ENCODE results near the gene TBC1D8.

The TBC1D8 gene

GRCh38 chr2:101025561-101025960, 125.6 kb downstream of the TBC1D8 start:
- no peak for DNase-seq

GRCh38 chr2:101023327-101024107, 127.7 kb downstream of the TBC1D8 start:
- no peak for DNase-seq

GRCh38 chr2:101022221-101022620, 129.0 kb downstream of the TBC1D8 start:
- DNase-seq: peak; percentile 34

DNA sequence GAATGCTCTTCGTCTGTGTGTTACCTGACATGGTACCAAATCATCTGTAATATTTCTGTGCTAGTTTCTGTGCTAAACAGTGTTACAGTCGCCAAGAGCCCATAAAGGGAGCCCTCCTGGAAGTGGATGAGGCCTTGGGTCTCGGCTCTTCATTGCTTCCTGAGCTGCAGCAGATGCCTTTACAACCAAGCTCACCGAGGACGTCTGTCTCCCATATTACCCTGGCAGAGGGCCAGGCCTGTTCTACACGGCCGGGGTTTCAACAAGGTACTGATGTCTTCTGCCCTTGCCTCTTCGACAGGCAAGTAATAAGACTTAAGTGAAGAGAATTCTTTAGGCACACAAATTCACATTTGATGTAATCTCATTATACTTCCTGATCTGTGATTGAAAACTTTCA, 132.2 kb downstream of the TBC1D8 start:
- DNase-seq: no peak

DNA sequence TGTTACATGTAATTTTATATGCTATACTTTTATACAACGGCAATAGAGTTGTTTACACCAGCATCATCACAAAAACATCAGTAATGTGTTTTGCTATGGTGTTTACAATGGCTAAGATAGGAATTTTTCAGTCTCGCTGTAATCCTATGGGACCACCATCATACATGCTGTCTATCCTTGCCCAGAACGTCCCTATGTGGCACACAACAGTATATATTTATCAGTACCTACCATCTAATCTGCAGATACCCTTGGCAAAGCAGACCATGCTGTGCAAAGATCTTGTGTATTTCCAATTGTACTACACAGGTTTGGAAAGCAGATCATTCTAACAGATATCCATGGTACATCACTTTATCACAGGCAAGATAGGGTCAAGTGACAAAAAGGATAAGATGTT, 133.8 kb downstream of the TBC1D8 start:
- no peak for DNase-seq

DNA sequence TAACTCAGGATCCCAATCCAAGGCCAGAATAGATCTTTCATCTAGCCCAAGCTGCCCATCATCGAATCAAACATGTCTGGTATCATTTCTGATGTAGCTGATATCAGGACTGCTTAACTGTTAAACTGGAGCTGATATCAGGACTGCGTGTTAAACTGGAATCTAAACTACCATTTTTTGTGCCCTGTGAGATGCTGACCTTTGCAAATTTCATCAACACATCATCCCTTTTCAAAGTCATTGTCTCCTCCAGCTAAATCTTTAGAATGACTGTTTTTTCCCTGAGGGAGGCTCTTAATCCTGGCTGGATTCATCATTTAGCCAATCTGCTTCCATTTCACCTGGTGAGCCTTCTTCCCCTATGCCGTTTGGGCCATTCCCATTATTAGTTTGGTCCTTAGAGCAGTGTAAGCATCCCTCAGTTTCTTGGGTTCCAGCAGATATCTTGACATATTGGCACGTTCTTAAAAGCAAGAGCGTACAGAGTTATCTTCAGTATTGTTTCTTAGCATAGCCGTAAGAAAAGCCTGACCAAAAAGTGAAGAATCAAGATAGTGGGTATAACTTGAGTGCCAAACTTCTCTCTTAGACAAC, 136.8 kb downstream of the TBC1D8 start:
- no peak for DNase-seq

DNA sequence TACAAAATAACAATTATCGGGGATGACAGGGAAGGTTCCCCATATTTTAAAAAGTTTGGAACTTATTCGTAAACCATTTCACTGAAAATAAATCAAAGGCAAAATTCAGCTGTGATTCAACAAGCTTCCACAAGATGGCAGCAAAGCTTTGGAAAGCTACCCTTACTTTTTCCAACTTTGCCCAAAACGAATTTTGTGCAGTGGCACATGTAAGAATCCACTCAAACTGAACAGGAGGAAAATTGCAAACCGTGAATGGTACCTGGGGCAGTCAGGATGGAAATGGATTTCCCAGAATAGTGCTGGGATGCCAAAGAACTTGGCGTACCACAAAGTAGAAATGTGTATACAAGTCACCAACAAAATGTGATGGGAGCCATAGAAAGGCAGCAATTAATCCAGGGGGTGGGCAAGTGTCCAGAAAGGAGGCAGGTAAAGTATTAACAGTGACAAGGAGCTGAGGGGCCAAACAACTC, 138.4 kb downstream of the TBC1D8 start:
- DNase-seq: peak; percentile 52

DNA sequence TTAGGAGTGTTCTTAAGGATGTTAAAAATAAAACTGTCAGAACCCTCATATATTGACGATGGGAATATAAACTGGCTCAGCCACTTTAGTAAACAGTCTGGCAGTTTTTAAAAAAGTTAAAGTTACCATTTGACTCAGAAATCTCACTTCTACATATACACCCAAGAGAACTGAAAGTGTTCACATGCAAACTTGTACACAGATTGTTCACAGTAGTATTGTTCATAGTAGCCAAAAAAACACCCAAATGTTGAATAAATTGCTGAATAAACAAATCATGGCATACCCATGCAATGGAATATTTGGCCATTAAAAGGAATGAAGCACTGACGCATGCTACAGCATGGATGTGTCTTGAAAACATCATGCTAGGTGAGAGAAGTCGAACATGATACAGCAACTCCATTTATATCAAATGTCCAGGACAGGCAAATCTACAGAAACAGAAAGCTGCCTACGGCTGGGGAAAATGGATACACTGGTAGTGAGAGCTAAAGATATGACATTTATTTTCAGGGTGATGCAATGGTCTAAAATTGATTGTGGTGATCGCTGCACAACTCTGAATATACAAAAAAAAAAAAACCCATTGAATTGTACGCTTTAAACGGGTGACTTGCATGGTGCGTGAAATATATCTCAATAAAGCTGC, 139.0 kb downstream of the TBC1D8 start:
- no peak for DNase-seq

DNA sequence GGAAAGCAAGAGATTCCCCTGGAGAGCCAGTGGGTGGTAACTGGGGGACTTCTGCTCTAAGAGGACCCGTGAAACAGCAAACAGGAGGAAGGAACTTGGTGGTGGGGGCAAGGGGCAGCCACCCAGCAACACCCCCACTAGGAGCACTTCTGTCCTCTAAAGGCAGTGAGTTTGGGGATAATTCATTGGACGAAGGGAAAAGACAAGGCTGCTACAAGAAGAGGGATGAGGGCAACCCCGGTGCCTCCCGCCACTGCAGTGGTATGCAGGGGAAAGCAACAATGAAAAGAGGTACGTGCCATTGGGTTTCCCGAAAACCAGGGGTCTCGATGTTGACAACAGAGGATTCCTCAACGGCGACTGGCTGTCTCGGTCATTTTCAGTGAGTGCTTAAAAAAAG, 140.0 kb downstream of the TBC1D8 start:
- DNase-seq: peak; percentile 45

DNA sequence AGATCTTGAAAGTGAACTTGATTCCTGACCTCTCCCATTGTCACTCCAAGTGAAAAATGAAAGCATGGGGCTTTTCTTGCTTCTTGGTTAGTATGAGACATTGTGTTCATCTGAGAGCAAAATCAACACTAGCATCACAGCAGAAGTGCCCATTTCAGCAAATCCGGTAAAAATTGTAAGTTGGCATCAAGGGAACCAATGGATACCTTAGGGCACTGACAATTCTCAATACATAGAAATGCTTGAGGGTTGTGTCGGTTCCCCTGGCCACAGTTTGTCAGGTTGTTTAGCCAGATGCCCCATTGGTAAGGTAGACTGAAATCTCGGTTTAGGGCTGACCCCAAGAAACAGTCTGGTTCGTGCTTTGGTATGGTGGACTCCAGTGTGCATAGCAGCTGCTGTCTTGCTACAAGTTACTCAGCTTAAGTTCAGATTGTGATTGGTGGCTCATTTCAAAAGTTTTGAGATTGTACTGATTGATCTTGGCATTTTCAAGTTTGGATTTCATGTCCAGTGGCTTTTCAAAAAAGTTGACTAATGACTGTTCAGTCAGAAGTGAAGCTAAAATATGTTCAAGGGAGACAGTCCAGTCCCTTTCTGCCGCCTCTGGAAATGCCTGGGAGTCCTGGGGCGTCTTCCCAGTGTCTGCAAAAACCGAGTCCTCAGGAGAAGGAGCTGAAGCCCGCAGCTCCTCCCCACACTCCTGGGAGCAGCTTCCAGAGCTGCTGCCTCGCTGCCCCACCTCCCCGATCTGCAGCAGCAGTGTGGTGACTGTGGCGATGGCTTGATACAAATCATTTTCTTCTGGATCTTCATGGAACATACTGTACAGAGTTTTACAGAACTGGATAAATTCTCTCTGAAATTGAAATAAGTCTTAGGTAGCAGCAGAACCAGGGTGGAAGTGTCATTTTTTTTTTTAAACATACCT, 143.5 kb downstream of the TBC1D8 start:
- DNase-seq: no peak

DNA sequence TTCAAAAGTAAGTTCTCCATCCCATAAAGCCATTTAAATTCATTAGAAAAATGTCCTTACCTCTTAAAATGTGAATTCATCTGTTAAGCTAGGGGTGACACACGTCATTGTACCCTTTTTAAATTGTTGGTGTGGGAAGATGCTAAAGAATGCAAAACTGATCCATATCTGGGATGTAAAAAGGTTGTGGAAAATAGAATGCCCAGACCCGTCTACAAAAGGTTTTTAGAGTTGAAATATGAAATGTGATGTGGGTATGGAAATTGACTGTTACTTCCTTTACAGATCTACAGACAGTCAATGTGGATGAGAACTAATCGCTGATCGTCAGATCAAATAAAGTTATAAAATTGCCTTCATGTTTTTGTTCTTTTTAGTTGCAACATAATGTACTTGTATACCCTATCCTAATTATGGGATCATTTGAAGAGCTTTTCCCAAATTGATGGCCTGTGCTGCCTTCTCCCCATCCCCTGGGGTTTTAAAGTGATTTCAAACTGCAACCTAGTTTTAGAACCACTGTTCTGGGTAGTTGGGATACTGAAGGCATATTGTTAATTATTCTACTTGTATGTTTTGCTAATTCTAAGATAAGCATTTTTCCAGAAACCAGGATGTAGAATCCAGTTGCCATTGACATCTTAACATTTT, 145.0 kb downstream of the TBC1D8 start:
- no peak for DNase-seq

DNA sequence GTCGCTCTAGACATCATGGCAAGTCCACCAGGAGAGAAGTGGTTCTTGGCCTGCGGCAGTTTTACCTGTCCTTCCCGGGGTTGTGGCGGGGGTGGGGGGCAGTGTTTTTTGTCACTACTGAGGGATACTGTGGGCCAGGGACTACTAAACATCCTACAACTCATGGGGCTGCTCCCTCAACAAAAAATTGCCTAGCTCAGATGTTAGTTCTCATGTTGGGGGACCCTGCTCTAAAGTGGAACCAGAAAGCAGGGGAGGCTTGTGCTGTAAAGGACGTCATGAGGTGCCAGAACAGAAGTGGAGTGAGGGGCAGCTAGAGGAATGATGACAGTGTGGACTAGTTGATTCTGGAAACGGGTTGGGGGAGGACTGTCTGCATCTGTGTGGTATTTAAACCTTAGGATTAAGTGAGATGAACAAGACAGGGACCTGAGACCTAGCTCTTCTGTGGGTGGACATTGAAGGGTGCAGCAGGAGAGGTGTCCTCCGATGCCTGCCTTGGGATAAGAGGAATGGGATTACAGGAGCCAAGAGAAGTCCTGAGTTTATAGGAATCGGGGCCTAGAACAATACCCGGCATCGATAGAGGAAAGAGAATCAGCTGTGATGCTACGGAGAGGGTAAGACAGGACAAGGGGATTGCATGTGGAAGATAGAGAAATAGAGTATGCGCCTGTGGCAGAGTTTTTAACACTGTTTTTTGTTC, 146.4 kb downstream of the TBC1D8 start:
- DNase-seq: no peak

DNA sequence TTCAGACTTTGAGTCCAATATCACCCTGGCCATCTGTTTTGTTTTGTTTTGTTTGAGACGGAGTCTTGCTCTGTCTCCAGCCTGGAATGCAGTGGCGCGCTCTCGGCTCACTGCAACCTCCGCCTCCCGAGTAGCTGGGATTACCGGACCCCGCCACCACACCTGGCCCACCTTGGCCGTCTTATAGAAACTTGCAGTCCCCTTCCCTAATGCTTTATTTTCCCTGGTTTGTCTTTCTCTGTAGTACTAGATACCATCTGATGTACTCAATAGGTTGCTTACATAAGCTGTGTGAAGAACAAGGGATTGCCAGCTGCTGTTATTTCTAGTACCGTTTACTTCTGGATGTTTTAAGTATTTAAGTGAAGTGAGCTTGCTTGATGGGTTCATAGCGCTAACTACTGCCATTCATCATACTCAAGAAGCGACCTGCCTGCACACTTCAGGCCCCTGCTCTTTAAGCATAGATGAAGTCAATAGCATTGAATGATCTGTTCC, 147.9 kb downstream of the TBC1D8 start:
- peak; percentile 52 for DNase-seq

DNA sequence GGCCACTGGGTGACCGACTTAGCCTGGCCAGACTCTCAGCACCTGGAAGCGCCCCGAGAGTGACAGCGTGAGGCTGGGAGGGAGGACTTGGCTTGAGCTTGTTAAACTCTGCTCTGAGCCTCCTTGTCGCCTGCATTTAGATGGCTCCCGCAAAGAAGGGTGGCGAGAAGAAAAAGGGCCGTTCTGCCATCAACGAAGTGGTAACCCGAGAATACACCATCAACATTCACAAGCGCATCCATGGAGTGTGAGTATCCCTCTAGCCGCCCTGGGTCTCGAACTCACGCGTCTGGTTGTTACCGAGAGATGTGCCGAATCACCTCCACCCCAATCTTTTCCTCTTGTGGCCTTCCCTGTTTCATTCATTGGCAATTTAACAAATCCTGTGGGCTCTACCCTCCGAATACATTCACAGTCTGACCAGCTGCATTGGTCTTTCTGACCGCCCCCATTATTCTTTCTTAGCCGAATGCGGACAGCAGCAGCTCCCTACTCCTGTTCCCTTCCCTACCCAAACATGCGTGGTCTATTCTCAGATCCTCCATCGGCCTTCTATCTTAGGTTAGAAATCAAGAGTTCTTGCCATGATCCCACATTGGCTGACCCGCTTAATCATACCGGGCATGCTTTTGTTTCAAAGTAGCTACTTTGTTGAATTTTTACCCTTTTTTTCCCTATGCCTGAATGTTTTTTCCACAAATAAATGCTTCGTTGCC, 148.5 kb downstream of the TBC1D8 start:
- DNase-seq: peak; percentile 46

- DNase-seq: peak; percentile 98
These were observed 149.3 kb downstream of the TBC1D8 start, which contains the start of gene RPL31 for GRCh38 chr2:101001691-101002561. Gene RPL31 (plus strand): TSS chr2:101002289. CDS start chr2:101002702, 413 bp downstream.

DNA sequence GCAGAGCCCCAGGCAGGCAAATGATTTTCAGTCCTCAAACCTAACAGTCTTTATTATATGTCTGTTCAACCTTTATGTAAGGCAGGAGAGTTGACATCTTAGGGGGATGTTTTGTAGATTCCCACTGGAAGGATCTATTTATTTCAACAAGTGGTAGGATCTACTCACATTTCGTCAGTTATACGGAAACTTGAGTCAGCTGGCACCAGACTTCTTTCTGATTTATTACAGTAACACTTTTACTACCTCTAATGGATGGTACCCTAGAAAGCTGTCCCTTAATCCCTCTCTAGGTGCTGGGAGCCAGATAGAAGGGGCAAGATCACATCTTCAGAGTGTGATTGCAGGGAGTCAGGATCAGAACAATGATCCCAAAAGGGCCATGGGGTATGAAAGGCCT, 151.2 kb downstream of the TBC1D8 start:
- no peak for DNase-seq

GRCh38 chr2:100998235-100998573, 153.0 kb downstream of the TBC1D8 start:
- no peak for DNase-seq

- DNase-seq: no peak
These were observed 153.5 kb downstream of the TBC1D8 start for GRCh38 chr2:100997509-100998234.
